HG02973 (cell line): ENCODE measurements around the gene LAMA5.

Source experiments
- ATAC-seq: cut with Tn5 transposase; IDR thresholded peaks from one replicate; pipeline ENCODE4 v1.9.1; 2021; ENCODE audit warnings: moderate library complexity; ENCODE audit not compliant: unreplicated experiment

LAMA5 gene

GRCh38 chr20:62371588-62372041 is 4.5 kb upstream of the LAMA5 start:
- no peak for ATAC-seq

DNA sequence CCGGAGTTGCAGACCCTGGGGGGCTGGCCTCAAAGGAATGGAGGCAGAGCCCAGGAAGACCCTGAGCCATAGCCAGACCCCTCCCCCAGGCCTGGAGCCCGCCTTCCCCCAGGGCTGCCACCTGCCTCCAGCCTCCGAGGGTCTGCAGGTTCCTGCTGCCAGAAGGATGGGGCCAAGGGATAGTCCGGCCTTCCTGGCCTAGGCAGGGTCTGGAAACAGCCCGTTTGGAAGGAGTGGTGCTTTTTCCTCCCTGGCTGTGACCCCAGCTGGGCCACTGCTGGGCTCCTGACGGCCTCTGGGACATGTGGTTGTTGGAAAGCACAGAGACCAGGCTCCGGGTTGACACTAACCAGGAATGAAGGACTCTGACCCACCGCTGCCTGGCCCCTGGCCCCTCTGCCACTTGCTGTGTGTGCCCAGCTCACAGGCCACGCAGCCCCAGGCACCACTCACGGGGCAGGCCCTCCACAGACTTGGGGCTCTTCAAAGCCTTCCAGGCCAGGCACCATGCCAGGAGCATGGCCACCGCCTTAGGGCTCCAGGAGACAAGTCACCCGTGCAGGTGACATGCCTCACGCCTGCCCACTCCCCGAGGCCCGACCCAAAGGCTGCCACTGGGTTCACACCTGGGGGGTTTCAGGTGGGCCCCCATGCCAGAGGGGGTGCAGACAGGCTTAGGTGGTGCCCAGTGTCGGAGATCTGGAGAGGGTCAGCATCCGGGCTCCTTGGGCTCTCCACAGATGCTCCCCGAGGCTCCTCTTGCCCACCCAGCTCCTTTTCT is 3.9 kb upstream of the LAMA5 start:
- ATAC-seq: no peak

DNA sequence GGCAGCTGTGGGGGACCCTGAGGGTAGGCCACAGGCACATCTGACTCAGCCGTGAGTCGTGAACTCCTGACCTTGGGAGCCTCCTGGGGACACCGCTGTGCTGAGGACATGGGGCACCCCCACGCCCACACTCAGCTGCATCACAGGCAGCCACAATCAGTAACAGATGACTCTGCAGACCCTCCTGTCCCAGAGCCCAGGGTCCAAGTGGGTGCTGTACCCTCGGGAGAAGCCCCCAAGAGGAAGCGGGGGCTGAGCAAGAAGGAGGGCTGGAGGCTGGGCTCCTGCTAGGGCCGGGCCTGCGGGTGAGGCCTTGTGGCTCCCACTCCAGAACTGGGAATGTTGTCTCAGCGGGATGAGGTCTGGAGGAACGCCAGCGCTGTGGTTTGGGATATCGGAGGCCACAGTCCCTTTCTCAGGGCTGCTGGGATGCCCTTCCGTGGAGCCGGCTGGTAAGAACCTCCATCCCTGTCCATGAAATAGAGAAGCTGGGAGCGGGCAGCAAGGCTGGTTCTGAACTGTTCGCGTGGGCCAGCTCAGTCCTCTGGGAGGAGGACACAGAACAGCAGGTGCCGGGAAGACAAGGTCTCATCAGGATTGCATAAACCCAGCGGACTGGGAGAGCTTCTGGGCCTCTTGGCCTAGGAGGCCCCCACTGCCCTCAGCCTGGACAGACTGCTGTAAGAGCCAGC is 3.1 kb upstream of the LAMA5 start:
- ATAC-seq: no peak

DNA sequence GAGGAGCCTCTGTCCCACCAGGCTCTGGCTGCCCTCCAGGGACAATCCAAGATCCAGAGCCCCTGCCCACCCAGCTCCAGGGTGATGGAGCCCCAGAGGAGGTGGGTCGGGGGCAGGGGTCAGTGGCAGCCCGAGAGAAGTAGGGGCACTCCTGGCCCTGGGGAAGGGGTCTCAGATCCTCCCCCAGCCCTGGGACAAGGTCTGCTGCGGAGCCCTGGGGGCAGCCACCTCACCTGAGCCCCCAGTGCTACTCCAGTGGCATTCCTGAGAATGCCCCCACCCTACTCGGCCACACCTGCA is 2.7 kb upstream of the LAMA5 start:
- no peak for ATAC-seq

DNA sequence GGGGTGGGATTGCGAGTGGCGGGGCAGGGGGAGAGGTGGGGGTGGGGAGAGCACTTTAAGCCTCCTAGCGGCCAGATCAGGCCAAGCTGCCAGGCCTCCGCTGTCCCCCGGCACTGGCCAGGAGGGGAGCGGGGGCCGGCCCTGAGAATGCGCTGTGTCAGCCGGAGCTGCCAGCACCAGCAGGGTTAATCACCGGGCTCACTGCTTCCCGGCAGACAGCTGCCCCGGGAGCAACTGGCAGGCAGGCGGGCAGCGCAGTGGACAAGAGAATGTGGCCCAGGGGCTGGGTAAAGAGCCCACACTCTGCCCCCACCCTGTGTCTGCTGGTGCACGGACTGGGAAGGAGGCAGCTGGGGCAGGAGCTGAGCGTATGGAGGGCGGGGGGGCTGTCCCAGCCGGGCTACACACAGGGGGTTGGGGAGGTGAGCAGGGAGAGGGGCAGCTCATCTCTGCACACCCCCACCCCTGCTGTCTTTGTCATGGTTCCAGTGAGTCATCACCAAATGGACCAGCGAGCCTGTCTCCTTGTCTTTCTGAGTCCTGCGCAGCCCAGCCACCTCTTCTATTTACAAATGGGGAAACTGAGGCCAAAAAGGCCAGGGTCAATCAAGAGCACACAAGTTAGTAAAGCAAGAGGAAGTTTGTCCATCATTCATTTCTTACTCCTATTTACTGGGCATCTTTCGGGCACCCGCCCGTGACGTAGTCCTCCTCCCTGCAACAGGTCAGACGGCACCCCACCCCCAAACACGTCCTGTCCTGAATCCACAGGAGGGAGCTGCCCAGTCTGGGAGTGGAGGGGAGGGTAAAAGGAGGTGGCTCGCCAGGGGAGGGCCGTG is 2.1 kb upstream of the LAMA5 start:
- no peak for ATAC-seq

GRCh38 chr20:62368392-62368975 is 1.4 kb upstream of the LAMA5 start:
- no peak for ATAC-seq

DNA sequence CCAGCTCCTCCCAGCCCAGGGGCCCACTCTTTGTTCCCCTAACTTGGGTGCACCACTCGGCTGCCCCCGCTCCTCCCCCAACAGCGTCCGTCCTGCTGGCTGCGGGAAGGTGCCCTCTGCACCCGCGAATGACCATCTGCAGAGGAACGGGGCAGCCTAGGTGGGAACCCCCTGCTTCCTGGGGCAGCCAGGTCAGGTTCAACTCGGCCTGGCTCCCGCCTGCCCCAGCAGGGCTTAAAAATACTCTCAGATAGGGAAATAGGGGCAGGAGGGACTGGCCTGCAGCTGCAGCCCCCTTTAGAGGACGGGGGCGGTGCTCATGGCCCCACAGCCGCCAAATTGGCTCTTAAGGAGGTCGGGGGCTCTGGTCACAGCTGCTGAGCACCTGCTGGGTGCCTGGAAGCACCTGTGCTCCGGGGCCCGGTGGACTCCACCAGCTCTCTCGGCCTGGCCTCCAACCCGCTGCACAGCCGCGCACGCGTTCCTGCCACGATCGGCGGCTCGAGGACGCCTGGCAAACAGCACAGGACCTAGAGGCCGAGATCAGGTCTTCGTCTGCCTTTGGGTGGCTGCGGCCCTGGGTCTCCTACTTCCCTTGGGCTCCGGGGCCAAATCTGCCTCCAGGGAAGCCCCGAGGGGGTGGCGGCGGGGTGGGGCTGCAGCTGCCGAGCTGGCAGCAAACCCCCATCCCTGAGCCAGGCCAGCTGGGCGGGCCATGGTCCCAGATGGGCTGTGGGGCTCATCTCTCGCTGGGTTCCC is 700 bp upstream of the LAMA5 start:
- ATAC-seq: no peak

DNA sequence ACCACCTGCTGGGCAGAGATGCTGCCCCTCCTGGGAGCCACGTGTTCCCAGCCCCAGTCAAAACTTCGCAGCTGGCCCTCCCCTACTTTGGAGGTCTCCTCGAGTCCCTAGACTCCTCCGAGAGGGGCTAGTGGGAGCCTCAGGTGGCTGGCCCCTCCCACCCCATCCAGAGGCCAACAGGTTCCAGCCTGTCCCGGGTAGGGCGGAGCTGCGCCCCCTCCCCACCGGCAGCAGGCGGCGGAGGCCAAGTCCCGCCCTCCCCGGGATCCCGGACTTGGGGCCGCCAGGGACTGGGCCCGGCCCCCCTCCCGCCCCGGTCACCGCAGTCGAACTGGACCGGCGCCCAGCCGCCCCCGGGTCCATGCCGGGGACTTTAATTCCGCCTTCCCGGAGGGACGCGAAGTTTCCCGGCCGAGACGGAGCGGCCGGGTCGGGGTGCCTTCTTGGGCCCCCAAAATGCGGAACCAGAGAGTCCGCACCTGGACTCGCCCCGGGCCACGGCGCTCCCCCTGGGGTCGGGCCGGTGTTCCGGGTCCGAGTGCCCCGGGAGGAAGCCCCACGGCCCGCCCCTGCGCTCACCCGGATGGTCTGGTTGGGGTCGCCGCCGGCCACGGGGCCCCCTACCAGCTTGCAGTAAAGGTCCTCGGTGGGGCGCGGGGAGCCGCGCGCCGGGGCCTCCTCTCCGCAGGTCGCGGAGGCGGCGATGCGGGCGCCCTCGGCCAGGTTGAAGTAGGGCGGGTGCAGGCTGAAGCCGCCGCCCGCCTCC is 559 bp downstream of the LAMA5 start:
- no peak for ATAC-seq

DNA sequence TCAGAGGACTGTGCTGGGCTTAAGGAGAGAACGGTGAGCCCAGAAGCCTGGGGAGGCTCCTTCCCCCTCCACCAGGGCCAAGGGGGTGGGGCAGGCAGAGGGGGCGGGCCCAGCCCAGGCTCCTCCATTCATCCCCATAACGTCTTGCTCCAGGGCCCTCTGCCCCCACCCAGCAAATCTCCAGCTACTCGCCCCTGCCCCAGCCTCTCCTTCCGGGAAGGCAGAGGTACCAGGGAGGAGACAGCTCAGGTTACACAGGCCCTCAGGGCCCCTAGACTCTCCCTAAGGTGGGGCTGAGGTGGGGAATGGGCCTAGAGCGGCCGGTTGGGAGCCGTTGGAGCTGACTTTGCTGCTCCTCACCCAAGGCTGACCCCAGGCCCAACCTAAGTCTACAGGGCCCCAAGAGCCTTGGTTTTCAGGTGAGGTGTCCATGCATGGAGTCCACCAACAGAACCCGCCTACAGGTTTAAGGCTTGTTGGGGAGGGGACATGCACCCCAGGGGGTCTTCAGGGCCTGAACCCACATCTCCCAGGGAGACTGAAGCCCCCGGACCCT is 1.2 kb downstream of the LAMA5 start:
- ATAC-seq: no peak

GRCh38 chr20:62364911-62365736 is 2.0 kb downstream of the LAMA5 start:
- no peak for ATAC-seq

DNA sequence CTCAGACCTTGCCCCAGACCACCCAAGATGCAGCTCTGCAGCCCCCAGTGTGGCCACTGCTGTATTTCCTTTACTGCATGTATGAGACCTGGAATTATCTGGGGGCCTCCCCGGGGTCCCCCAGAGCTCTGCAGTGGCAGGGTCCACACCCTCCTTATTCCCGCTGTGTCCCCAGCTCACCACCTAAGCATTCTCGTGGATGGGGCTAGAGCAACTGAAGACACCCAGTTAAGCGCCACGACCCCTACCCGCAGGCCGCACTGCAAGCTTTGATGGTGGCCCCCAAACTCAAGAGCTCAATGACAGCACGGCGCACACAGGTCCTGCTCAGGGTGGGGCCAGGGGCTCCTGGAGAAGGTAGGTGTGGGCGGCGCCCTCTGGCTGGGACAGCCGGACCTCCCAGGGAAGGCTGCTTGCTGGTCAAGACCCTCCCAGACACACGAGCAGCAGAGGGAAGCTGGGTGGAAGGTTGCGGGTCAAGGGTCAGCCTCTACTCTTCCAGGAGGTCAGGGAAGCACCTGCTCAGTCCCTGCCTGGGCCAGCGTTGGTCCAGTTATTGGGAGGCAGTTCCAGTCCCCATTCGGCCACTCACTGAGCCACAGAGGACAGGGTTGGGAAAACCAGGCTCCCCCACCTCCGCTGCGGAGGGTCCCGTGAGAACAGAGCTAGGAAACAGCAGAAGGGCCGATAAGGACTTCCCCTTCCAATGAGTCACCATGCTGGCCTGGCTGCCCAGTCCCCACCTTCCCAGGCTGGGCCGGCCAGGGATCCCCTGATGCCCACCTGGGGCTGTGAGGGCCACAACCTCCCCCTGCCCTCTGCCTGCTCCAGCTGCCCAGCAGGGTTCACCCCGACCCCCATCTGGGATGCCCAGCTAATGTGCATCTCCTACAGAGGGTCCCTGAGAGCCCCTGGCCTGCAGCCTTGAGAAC is 2.9 kb downstream of the LAMA5 start:
- ATAC-seq: no peak

- no peak for ATAC-seq
Measured at GRCh38 chr20:62362991-62363919, 3.9 kb downstream of the LAMA5 start.

- no peak for ATAC-seq
Measured at GRCh38 chr20:62362590-62362940, 4.5 kb downstream of the LAMA5 start.

DNA sequence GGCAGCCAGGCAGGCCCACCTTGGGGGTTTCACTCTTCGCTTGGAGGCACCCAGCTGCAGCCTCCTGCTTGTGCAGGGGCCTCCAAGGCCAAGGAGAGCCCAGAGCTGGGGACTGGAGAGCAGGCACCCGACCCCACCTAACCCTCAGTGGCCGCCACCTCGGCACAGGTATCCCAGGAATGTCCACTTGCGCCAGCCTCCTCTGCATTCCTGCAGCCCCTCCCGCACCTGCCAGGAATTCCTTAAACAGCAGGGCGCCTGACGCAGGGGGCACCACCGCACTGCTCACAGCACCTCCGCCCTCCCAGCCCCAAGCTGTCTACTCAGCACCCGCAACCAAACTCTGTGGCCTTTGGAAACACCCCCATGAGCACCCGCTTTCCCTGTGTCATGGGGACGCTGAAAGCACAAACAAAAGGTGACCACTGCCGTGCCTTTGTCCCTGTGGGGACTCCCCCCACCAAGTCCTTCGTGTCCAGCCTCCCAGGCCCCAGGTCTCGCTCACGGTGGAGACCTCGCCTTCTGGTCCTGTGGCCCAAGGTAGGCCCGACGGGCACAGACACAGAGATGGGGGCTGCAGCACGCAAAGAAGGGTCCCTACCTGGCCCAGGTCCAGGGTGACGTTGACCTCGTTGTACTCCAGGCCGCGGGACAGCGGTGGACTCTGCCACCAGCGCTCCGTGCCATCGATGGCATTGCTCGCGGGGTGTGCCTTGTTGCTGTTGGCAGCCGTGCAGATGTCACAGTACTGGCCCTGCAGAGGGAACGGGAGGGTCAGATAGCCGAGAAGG is 5.1 kb downstream of the LAMA5 start:
- ATAC-seq: no peak

- no peak for ATAC-seq
Measured at GRCh38 chr20:62360854-62361798, 6.0 kb downstream of the LAMA5 start.
